Measurements from ENCODE around the gene OPN1LW. TPM values are rescaled to one million over a fixed set of nuclear protein-coding genes. Genes with fewer than 3 reads are reported as not detected.
"Not testable (repeated sequence)": the region's sequence is repeated elsewhere in the genome, so short reads cannot be mapped to it uniquely, and the experiment has no call there.

The OPN1LW gene
- total RNA-seq, 1 donor from 2014 or later, result not detected

DNA sequence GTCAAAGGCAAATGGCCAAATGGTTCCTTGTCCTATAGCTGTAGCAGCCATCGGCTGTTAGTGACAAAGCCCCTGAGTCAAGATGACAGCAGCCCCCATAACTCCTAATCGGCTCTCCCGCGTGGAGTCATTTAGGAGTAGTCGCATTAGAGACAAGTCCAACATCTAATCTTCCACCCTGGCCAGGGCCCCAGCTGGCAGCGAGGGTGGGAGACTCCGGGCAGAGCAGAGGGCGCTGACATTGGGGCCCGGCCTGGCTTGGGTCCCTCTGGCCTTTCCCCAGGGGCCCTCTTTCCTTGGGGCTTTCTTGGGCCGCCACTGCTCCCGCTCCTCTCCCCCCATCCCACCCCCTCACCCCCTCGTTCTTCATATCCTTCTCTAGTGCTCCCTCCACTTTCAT, 3.8 kb upstream of the OPN1LW start:
- H3K27ac Mint-ChIP-seq, result no peak overlapping the region
- no peak for DNase-seq (ENCODE audit: low spot score)
- intact Hi-C loops (cut with micrococcal nuclease), result no loop called here
- H3K27me3 Mint-ChIP-seq (ENCODE audit: low read depth), result peaks cover 7% of the 10 kb centered on the region
- peaks cover 11% of the 10 kb centered on the region for H3K4me1 Mint-ChIP-seq (ENCODE audit: low read depth)
- H3K36me3 Mint-ChIP-seq (ENCODE audit: low read depth), result no peaks in the 10 kb centered on the region
- no peak overlapping the region for H3K4me3 Mint-ChIP-seq (ENCODE audit: low read depth)
- no peaks in the 10 kb centered on the region for H3K9me3 Mint-ChIP-seq

DNA sequence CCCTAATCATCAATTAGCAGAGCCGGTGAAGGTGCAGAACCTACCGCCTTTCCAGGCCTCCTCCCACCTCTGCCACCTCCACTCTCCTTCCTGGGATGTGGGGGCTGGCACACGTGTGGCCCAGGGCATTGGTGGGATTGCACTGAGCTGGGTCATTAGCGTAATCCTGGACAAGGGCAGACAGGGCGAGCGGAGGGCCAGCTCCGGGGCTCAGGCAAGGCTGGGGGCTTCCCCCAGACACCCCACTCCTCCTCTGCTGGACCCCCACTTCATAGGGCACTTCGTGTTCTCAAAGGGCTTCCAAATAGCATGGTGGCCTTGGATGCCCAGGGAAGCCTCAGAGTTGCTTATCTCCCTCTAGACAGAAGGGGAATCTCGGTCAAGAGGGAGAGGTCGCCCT, 3.3 kb upstream of the OPN1LW start:
- no peak overlapping the region for H3K4me3 Mint-ChIP-seq (ENCODE audit: low read depth)
- peaks cover 7% of the 10 kb centered on the region for H3K27me3 Mint-ChIP-seq (ENCODE audit: low read depth)
- no peak overlapping the region for H3K27ac Mint-ChIP-seq
- no peak for DNase-seq (ENCODE audit: low spot score)
- no peaks in the 10 kb centered on the region for H3K9me3 Mint-ChIP-seq
- H3K36me3 Mint-ChIP-seq (ENCODE audit: low read depth), result no peaks in the 10 kb centered on the region
- peaks cover 7% of the 10 kb centered on the region for H3K4me1 Mint-ChIP-seq (ENCODE audit: low read depth)
- intact Hi-C loops (cut with micrococcal nuclease), result no loop called here

DNA sequence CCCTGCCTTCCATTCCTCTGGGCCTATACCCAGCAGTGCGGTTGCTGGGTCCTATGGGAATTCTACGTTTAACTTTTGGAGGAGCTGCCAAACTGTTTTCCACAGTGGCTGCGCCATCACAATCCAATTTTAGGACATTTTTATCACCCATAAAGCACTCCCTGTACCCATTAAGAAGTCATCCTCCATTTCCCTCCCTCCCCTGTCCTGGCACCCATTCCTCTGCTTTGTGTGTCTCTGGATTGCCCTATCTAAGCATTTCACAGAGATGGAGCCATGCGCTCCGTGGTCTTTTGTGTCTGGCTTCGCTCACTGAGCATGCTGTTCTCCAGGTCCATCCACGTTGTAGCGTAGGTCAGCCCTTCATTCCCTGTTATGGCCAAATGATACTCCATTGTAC, 1.7 kb upstream of the OPN1LW start:
- DNase-seq (ENCODE audit: low spot score), result no peak
- no peaks in the 10 kb centered on the region for H3K4me1 Mint-ChIP-seq (ENCODE audit: low read depth)
- no peaks in the 10 kb centered on the region for H3K36me3 Mint-ChIP-seq (ENCODE audit: low read depth)
- no peak overlapping the region for H3K27ac Mint-ChIP-seq
- no peaks in the 10 kb centered on the region for H3K9me3 Mint-ChIP-seq
- H3K27me3 Mint-ChIP-seq (ENCODE audit: low read depth), result peaks cover 7% of the 10 kb centered on the region
- no peak overlapping the region for H3K4me3 Mint-ChIP-seq (ENCODE audit: low read depth)
- intact Hi-C loops (cut with micrococcal nuclease), result no loop called here

DNA sequence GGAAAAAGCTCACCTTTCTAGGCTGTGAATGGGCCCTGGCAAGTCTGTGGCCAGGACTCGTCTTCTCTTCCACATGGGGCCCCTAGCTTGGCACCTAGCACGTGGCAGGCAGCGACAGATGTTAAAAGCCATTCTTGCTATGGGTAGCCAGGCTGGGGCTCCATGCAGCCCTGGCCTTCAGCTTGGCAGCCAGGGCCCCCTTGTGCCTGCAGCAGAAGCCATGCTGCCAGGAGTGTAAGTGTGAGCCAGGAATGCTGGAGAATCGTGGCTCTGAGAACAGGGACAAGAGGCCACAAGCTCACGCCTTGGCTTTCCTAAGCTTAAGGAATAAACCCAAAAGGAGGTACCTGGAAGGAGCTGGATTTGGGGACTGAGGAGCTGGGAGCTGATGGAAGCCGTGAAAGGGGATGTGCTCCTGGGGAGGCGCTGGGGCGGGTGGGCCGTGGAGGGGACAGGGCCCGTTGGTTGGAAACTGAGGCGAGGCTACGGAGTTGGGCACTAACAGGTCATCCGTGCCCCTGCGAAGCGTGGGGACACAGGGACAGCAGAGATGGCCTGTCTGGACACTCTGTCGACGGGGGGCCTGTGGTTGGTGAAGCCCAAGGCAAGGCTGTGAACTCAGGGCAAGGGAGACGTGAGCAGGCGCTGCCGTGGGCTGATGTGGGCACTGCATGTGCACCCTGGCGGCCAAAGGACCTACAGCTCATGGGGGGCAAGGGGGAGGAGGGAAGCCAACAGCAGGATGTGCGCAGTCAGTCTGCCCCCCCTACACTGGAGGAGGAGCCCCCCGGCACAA, 895 bp upstream of the OPN1LW start:
- H3K4me1 Mint-ChIP-seq (ENCODE audit: low read depth), result no peaks in the 10 kb centered on the region
- H3K9me3 Mint-ChIP-seq, result no peaks in the 10 kb centered on the region
- no peak overlapping the region for H3K4me3 Mint-ChIP-seq (ENCODE audit: low read depth)
- H3K36me3 Mint-ChIP-seq (ENCODE audit: low read depth), result no peaks in the 10 kb centered on the region
- no peak overlapping the region for H3K27ac Mint-ChIP-seq
- intact Hi-C loops (cut with micrococcal nuclease), result no loop called here
- DNase-seq (ENCODE audit: low spot score), result no peak
- H3K27me3 Mint-ChIP-seq (ENCODE audit: low read depth), result peaks cover 7% of the 10 kb centered on the region

DNA sequence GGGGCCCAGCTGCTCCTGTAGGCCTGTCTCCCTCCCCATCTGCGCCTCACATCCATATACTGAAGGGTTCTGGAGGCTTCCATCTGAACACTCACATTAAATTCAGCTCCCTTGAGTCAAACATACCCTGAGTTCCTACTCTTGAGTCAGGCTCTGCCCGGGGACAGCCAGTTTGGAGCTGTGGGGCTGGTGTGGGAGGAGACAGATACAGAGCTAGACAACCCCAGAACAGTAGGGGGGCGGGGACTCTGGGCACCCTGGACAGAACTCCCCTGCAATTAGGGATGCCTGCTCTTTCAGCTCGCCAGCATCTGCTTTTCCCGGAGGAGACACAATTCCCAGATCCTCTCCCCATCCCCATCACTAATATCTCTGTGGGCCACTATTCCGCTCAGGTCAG, 7.0 kb downstream of the OPN1LW start:
- H3K9me3 Mint-ChIP-seq; H3K36me3 Mint-ChIP-seq (ENCODE audit: low read depth); H3K27ac Mint-ChIP-seq; intact Hi-C loops (cut with micrococcal nuclease); H3K27me3 Mint-ChIP-seq (ENCODE audit: low read depth); H3K4me3 Mint-ChIP-seq (ENCODE audit: low read depth); DNase-seq (ENCODE audit: low spot score); H3K4me1 Mint-ChIP-seq (ENCODE audit: low read depth): not testable (repeated sequence)

DNA sequence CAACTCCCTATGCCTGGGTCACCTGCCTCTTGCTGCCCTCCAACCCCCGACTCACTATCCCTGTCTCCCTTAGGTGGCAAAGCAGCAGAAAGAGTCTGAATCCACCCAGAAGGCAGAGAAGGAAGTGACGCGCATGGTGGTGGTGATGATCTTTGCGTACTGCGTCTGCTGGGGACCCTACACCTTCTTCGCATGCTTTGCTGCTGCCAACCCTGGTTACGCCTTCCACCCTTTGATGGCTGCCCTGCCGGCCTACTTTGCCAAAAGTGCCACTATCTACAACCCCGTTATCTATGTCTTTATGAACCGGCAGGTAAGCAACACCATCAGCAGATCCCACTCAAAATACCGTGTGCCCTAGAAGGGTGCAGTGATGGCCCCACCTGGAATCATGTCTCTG, 12.2 kb downstream of the OPN1LW start:
- H3K27me3 Mint-ChIP-seq (ENCODE audit: low read depth); intact Hi-C loops (cut with micrococcal nuclease); H3K4me3 Mint-ChIP-seq (ENCODE audit: low read depth); DNase-seq (ENCODE audit: low spot score); H3K27ac Mint-ChIP-seq; H3K9me3 Mint-ChIP-seq; H3K4me1 Mint-ChIP-seq (ENCODE audit: low read depth); H3K36me3 Mint-ChIP-seq (ENCODE audit: low read depth): not testable (repeated sequence)

DNA sequence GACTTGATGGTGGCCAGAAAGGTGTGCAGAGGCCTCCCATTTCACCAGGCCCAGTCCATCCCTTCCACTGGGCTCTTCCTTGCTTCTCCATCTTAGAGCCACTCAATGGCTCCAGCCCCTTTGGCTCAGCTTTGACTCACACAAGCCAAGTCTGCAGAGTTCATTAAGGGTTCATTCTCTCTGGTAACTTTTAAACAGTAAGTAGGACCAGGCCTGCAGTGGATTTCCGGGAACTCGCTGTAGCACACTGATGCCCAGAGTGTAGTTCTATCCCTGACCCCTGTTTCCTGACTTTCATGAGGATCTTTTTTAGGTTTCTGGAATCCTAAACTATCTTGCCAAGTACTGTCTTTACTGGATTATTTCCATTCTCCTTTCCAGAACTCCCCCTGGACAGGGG, 13.2 kb downstream of the OPN1LW start:
- H3K9me3 Mint-ChIP-seq; H3K27ac Mint-ChIP-seq; H3K27me3 Mint-ChIP-seq (ENCODE audit: low read depth); DNase-seq (ENCODE audit: low spot score); H3K4me3 Mint-ChIP-seq (ENCODE audit: low read depth); H3K4me1 Mint-ChIP-seq (ENCODE audit: low read depth); intact Hi-C loops (cut with micrococcal nuclease); H3K36me3 Mint-ChIP-seq (ENCODE audit: low read depth): not testable (repeated sequence)

DNA sequence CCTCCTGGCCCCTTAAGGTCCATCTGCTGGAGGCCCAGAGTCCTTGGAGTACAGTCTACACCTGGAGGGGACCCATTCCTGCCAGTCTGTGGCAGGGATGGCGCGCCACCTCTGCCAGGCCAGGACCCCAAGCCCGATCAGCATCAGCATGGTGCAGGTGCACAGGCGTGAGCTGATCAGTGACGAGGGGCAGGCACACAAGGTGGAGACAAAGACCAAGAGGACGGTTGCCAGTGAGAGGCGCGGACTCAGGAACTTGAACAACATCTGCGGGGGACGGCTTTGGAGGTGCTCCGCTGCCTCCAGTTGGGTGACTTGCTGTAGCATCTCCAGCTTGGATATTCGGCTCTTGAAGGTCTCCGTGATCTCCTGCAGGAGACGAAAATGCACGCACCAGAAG, 15.3 kb downstream of the OPN1LW start:
- intact Hi-C loops (cut with micrococcal nuclease); H3K27ac Mint-ChIP-seq; H3K9me3 Mint-ChIP-seq; H3K36me3 Mint-ChIP-seq (ENCODE audit: low read depth); DNase-seq (ENCODE audit: low spot score); H3K4me3 Mint-ChIP-seq (ENCODE audit: low read depth); H3K27me3 Mint-ChIP-seq (ENCODE audit: low read depth); H3K4me1 Mint-ChIP-seq (ENCODE audit: low read depth): not testable (repeated sequence)

DNA sequence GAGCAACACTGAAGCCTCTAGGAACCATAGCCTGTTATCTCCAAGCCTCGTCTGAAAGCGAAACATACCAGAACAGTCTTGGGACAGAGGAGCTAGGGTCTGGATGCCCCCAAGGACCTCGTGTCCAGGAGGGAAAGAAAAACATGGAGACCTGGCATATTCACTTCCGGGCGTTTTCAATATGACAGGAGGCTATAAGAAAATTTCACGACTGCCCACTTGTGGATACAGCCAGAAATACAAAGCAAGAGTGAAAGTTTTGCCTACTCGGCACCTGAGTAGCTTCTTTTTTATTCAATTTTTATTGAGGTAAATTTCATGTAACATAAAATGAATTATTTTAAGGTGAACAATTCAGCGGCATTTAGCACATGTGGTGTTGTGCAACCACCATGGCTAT, 20.9 kb downstream of the OPN1LW start:
- DNase-seq (ENCODE audit: low spot score); H3K4me3 Mint-ChIP-seq (ENCODE audit: low read depth); H3K36me3 Mint-ChIP-seq (ENCODE audit: low read depth); H3K27me3 Mint-ChIP-seq (ENCODE audit: low read depth); intact Hi-C loops (cut with micrococcal nuclease); H3K9me3 Mint-ChIP-seq; H3K4me1 Mint-ChIP-seq (ENCODE audit: low read depth); H3K27ac Mint-ChIP-seq: not testable (repeated sequence)

DNA sequence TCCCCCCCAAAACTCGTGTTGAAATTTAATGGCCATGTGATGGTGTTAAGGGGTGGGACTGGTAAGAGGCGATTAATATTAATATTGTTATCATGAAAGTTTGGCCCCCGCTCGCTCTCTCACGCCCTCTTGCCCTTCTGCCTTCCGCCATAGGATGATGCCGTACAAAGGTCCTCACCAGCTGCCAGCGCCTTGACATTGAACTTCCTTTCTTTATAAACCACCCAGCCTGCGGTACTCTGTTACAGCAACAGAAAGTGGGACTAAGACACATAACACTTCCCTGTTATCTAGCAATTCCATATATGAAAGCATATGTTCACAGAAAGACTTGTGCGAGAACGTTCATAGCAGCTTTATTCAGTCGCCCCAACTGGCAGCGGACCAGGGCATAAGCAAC, 24.3 kb downstream of the OPN1LW start:
- H3K9me3 Mint-ChIP-seq; H3K4me1 Mint-ChIP-seq (ENCODE audit: low read depth); DNase-seq (ENCODE audit: low spot score); H3K4me3 Mint-ChIP-seq (ENCODE audit: low read depth); intact Hi-C loops (cut with micrococcal nuclease); H3K36me3 Mint-ChIP-seq (ENCODE audit: low read depth); H3K27me3 Mint-ChIP-seq (ENCODE audit: low read depth); H3K27ac Mint-ChIP-seq: not testable (repeated sequence)

DNA sequence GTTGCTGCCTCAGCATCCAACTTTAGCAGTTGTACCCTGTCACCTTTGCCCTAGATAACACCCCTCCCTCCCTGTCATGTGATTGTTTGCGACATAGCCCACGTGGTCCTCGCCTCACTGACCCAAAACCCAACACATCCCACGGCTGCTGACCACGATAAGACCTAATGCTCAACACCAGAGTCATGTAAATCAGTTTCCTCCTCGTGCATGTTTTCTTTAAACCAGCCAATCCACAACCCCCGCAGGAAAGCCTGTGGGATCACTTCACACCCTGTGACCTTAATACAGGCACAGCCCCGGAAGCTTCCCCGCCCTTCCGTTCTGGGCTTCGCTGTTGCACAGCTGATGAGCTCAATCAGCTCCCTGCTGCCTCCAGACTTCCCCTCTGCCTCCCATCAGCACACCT, 28.5 kb downstream of the OPN1LW start:
- DNase-seq (ENCODE audit: low spot score); intact Hi-C loops (cut with micrococcal nuclease); H3K9me3 Mint-ChIP-seq; H3K36me3 Mint-ChIP-seq (ENCODE audit: low read depth); H3K4me1 Mint-ChIP-seq (ENCODE audit: low read depth); H3K27me3 Mint-ChIP-seq (ENCODE audit: low read depth); H3K4me3 Mint-ChIP-seq (ENCODE audit: low read depth); H3K27ac Mint-ChIP-seq: not testable (repeated sequence)

DNA sequence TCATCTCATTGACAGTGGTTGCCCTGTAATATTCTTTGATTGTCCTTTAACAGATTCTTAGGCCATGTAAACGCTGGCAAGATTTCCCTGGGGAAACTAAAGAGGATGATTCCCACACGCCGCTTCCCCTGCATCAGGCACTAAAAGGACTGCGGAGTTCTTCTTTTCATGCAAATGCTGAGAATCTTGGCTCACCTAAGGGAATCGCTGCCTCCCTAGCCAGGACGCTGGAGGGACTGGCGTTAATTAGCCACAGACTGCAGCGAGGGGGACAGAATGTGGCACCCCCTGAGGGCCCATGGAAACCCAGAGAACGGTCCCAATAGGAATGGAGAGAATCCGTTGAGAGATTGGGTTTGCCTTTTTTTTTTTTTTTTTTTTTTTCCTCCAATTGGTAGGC, 30.3 kb downstream of the OPN1LW start:
- H3K4me1 Mint-ChIP-seq (ENCODE audit: low read depth); H3K36me3 Mint-ChIP-seq (ENCODE audit: low read depth); intact Hi-C loops (cut with micrococcal nuclease); H3K9me3 Mint-ChIP-seq; H3K27ac Mint-ChIP-seq; H3K27me3 Mint-ChIP-seq (ENCODE audit: low read depth); H3K4me3 Mint-ChIP-seq (ENCODE audit: low read depth); DNase-seq (ENCODE audit: low spot score): not testable (repeated sequence)

DNA sequence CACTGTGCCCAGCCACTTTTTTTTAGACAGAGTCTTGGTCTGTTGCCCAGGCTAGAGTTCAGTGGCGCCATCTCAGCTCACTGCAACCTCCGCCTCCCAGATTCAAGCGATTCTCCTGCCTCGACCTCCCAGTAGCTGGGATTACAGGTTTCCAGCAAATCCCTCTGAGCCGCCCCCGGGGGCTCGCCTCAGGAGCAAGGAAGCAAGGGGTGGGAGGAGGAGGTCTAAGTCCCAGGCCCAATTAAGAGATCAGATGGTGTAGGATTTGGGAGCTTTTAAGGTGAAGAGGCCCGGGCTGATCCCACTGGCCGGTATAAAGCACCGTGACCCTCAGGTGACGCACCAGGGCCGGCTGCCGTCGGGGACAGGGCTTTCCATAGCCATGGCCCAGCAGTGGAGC, 38.3 kb downstream of the OPN1LW start, which contains the start of gene OPN1MW:
Gene OPN1MW (plus strand): TSS at position 301 of the 400 bp plus-strand sequence. CDS start 82 bp downstream, at position 383.
- H3K36me3 Mint-ChIP-seq (ENCODE audit: low read depth); H3K9me3 Mint-ChIP-seq; intact Hi-C loops (cut with micrococcal nuclease); H3K4me3 Mint-ChIP-seq (ENCODE audit: low read depth); H3K27ac Mint-ChIP-seq; DNase-seq (ENCODE audit: low spot score); H3K4me1 Mint-ChIP-seq (ENCODE audit: low read depth); H3K27me3 Mint-ChIP-seq (ENCODE audit: low read depth): not testable (repeated sequence)

DNA sequence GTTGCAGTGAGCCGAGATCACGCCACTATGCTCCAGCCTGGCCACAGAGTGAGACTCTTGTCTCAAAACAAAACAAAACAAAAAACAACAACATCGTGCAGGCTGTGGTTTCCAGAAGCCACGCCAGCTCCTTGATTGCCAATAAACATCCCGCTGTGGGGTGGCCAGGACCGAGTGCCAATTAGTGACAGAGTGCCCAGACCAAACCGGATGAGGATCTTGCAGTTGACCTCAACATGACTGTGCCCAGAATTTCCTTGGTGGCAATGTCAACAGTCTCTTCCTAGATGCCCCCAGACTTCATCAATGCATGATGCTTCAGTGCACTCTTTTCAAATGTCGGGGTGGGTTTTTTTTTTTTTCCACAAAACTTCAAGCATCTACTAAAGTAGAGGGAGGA, 39.8 kb downstream of the OPN1LW start:
- H3K9me3 Mint-ChIP-seq; H3K27ac Mint-ChIP-seq; intact Hi-C loops (cut with micrococcal nuclease); H3K27me3 Mint-ChIP-seq (ENCODE audit: low read depth); H3K36me3 Mint-ChIP-seq (ENCODE audit: low read depth); H3K4me3 Mint-ChIP-seq (ENCODE audit: low read depth); H3K4me1 Mint-ChIP-seq (ENCODE audit: low read depth); DNase-seq (ENCODE audit: low spot score): not testable (repeated sequence)
